K562 (cell line): ENCODE data around the gene AHSG. TPM values are rescaled to one million over a fixed set of nuclear protein-coding genes. Genes with fewer than 3 reads are reported as not detected.

ENCODE experiments used
- BRF1 ChIP-seq: IDR thresholded peaks from 3 replicates; pipeline ENCODE4 v1.6.1; 2011; ENCODE audit warnings: borderline replicate concordance, mild to moderate bottlenecking; ENCODE audit not compliant: insufficient read length; ENCODE audit errors: extremely low read depth
- KAT7 ChIP-seq: sonication (generic); formaldehyde crosslinking; IDR thresholded peaks from 2 replicates; pipeline ENCODE4 v1.8.0; 2022; ENCODE audit warnings: missing genetic modification reagents, mild to moderate bottlenecking, borderline replicate concordance
- MECOM ChIP-seq: fragments of 250-450 bp; sonication (Bioruptor Pico); IDR thresholded peaks from 2 replicates; pipeline ENCODE4 v1.8.0; 2022; ENCODE audit warnings: inconsistent platforms
- MYNN ChIP-seq, 2 experiments: sonication (generic); formaldehyde crosslinking in 1 of 2; IDR thresholded peaks; 2 replicates each; pipeline versions ENCODE4 v1.5.0 to v1.6.1; 2016 to 2020; ENCODE audit warnings: antibody characterized with exemption in 1 of 2, missing genetic modification reagents in 1 of 2
- NR4A1 ChIP-seq, 2 experiments: fragments of 250-450 bp in 1 of 2; fragments of 450-650 bp in 1 of 2; sonication (Bioruptor Pico) in 1 of 2; IDR thresholded peaks; 2 replicates each; pipeline versions ENCODE4 v1.4.0 to v1.6.1; 2016 to 2020; ENCODE audit warnings: mild to moderate bottlenecking in 2 of 2, missing compliant biosample characterization in 1 of 2, missing genetic modification characterization in 1 of 2, moderate library complexity in 1 of 2
- SMAD4 ChIP-seq: fragments of 250-450 bp; sonication (Bioruptor Pico); conservative IDR thresholded peaks from 2 replicates; pipeline ENCODE4 v1.8.0; 2021; ENCODE audit warnings: inconsistent platforms, mild to moderate bottlenecking, moderate library complexity
- USF1 ChIP-seq: sonication (generic); formaldehyde crosslinking; IDR thresholded peaks from 2 replicates; pipeline ENCODE4 v1.9.0; 2022; ENCODE audit warnings: mild to moderate bottlenecking, missing genetic modification reagents
- XRCC4 ChIP-seq: IDR thresholded peaks from one replicate; pipeline ENCODE4 v1.6.1; 2011; ENCODE audit not compliant: insufficient read depth, insufficient read length; ENCODE audit errors: extremely low read depth
- ZBTB43 ChIP-seq: sonication (generic); formaldehyde crosslinking; IDR thresholded peaks from 2 replicates; pipeline ENCODE4 v1.8.0; 2023; ENCODE audit warnings: mild to moderate bottlenecking, missing genetic modification reagents
- ZNF780A ChIP-seq: fragments of 250-450 bp; sonication (Bioruptor Pico); IDR thresholded peaks from 2 replicates; pipeline ENCODE4 v1.5.0; 2021; ENCODE audit warnings: mild to moderate bottlenecking
- ZZZ3 ChIP-seq: fragments of 450-650 bp; IDR thresholded peaks from 2 replicates; pipeline ENCODE4 v1.6.1; 2016; ENCODE audit warnings: antibody characterized with exemption, mild to moderate bottlenecking, moderate library complexity
- polyA plus RNA-seq, 8 experiments: library from polyadenylated mRNA; depleted of rRNA in 4 of 8; stranded (reverse) in 5 of 8; unstranded in 3 of 8; fragments of >200 nt; fragmentation: Nextera tagmentation in 2 of 8; fragmentation: Illumina TruSeq in 1 of 8; extraction: Ambion mirVana in 2 of 8; extraction: Trizol in 1 of 8; gene quantifications; 2 replicates each; pipeline versions ENCODE4 v1.2.1 to v1.2.3, GENCODE V29; 2011 to 2014; ENCODE audit warnings: inconsistent platforms in 1 of 8, missing spikeins in 1 of 8
- total RNA-seq, 7 experiments: library from RNA; depleted of rRNA in 6 of 7; stranded (reverse); fragments of >200 nt in 6 of 7; fragmentation: Illumina TruSeq in 2 of 7; extraction: Trizol in 2 of 7; gene quantifications; 2 replicates each; pipeline versions ENCODE4 v1.2.1 to v1.2.3, GENCODE V29; 2011 to 2021; ENCODE audit warnings: low replicate concordance in 1 of 7
- TF ChIP-seq, protein P1 (sequence below), 2 experiments: fragments of 450-650 bp; IDR thresholded peaks; 2 replicates each; pipeline ENCODE4 v1.6.1; 2018; ENCODE audit warnings: mild to moderate bottlenecking in 2 of 2, low read depth in 1 of 2; ENCODE audit not compliant: partially characterized antibody in 2 of 2

Gene AHSG
- total and polyA plus RNA-seq, 9 of the 15 experiments (the other 6 are each of a cell fraction or from before 2014, with no cell fraction given) = 0.69 TPM; not detected in 8

DNA sequence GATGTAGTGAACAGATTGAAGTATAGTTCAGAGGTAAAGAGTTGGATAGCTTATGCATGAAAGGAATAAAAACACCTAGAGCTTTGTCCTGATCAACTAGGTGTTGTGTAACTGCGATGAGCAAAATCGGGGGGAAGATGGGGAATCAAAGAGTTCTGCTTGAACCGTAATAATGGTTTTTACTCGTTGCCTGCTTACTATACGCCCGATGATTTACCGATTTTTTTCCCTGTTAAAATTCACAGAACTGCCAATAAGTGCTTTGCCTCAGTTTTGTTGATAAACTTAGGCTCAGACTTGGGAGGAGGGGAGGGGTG lies 43.1 kb upstream of the AHSG start (continued):
- TF ChIP-seq KAT7 (CRISPR knock-in tag) = no peak
- no peak for TF ChIP-seq USF1
- TF ChIP-seq ZBTB43 = no peak
- TF ChIP-seq MECOM (CRISPR knock-in tag) = no peak
- TF ChIP-seq ZNF780A = no peak
- no peak for TF ChIP-seq XRCC4
- no peak for TF ChIP-seq ZZZ3
- TF ChIP-seq SMAD4 (CRISPR knock-in tag) = no peak
- no peak for TF ChIP-seq MYNN (IDR thresholded peaks at IDR 0.05)
- no peak for TF ChIP-seq MYNN (CRISPR knock-in tag; IDR thresholded peaks at IDR 0.05)
- no peak for TF ChIP-seq BRF1
- no peak for TF ChIP-seq NR4A1 (CRISPR knock-in tag; IDR thresholded peaks at IDR 0.05)
- TF ChIP-seq NR4A1 (tag; IDR thresholded peaks at IDR 0.05) = no peak
- TF ChIP-seq, protein P1, sequence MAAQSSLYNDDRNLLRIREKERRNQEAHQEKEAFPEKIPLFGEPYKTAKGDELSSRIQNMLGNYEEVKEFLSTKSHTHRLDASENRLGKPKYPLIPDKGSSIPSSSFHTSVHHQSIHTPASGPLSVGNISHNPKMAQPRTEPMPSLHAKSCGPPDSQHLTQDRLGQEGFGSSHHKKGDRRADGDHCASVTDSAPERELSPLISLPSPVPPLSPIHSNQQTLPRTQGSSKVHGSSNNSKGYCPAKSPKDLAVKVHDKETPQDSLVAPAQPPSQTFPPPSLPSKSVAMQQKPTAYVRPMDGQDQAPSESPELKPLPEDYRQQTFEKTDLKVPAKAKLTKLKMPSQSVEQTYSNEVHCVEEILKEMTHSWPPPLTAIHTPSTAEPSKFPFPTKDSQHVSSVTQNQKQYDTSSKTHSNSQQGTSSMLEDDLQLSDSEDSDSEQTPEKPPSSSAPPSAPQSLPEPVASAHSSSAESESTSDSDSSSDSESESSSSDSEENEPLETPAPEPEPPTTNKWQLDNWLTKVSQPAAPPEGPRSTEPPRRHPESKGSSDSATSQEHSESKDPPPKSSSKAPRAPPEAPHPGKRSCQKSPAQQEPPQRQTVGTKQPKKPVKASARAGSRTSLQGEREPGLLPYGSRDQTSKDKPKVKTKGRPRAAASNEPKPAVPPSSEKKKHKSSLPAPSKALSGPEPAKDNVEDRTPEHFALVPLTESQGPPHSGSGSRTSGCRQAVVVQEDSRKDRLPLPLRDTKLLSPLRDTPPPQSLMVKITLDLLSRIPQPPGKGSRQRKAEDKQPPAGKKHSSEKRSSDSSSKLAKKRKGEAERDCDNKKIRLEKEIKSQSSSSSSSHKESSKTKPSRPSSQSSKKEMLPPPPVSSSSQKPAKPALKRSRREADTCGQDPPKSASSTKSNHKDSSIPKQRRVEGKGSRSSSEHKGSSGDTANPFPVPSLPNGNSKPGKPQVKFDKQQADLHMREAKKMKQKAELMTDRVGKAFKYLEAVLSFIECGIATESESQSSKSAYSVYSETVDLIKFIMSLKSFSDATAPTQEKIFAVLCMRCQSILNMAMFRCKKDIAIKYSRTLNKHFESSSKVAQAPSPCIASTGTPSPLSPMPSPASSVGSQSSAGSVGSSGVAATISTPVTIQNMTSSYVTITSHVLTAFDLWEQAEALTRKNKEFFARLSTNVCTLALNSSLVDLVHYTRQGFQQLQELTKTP (IDR thresholded peaks at IDR 0.05; ENCODE audit: low read depth in 1 of 2, partially characterized antibody in 2 of 2) = peak in 1 of 2 experiments; percentile 10
